ENCODE measurements around the gene FBXO46.

FBXO46 gene, protein sequence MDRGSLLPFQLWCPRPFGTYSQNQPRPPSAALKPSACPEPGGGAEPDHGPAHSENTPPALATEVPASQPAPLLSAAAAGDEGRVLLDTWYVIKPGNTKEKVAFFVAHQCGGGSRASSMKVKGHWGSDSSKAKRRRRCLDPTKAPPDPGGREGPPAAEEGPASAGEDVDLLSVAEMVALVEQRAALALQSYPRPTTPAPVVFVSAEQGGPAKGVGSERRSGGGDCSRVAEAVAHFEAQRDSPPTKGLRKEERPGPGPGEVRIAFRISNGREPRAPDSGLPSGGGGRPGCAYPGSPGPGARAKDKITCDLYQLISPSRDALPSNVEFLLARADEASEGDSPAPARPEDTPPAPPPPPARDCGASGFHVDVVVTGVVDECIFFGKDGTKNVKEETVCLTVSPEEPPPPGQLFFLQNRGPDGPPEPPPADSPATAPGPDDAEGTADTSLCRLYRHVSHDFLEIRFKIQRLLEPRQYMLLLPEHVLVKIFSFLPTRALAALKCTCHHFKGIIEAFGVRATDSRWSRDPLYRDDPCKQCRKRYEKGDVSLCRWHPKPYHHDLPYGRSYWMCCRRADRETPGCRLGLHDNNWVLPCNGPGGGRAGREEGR

DNA sequence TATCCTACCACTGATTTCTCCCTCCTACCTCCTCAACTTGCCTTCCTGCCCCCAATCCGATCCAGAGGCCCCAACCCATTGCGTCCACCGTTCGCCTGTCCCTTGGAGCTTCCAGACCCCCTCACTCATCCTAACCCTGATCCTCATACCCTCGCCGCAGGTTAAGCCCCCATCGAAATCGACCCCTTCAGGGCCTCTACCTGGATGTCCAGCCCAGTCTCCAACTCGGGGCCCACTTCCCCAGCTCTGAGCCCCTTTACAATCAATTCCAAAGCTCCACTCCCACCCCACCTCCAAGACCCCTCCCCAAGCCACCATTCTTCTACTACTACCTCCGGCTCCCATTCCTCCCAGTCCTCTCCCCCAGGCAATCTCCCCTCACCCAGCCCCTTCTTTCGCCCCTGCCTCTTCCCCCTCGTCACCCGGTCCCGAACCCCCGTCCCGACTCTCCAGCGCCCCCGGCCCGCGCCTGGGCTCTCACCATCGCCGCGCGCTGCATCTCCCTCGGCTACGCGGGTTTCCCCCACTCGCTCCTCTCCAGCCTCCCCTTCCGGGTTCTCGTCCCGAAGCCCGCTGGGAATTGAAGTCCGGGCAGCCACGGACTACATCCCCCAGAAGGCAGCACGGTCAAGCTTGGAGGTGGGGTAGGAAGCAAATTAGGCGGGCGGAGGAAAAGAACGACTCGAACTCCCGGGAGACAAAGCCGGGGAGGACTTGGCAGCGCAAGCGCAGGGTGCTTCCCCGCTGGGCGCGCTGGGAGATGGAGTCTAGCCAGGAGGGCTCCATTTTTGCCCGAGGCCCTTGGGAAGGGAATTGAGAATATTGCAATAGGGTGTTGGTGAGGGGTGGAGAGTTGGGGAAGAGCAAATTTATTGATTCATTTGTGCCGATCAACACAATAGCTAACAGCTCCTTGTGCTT lies at the start of gene FBXO46:
Gene FBXO46 (minus strand): TSS at position 529 of the 921 bp plus-strand sequence. CDS start 17,401 bp downstream, outside the sequence.
- DNase-seq = peak; percentile 97

DNA sequence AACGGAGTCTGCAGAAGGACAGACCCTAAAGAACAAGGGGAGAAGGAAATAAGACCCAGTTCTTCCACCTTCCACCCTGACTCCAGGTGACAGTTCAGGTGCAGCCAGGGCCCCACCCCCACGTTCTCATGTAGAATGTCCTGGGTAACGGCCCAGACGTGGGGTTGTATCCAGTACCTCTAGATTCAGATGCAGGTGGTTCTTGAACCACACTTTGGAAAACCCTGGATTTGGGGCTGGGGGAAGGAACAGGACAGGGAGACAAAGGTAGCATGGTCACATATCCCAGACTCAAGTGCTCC lies 49.4 kb upstream of the FBXO46 start:
- DNase-seq = no peak

DNA sequence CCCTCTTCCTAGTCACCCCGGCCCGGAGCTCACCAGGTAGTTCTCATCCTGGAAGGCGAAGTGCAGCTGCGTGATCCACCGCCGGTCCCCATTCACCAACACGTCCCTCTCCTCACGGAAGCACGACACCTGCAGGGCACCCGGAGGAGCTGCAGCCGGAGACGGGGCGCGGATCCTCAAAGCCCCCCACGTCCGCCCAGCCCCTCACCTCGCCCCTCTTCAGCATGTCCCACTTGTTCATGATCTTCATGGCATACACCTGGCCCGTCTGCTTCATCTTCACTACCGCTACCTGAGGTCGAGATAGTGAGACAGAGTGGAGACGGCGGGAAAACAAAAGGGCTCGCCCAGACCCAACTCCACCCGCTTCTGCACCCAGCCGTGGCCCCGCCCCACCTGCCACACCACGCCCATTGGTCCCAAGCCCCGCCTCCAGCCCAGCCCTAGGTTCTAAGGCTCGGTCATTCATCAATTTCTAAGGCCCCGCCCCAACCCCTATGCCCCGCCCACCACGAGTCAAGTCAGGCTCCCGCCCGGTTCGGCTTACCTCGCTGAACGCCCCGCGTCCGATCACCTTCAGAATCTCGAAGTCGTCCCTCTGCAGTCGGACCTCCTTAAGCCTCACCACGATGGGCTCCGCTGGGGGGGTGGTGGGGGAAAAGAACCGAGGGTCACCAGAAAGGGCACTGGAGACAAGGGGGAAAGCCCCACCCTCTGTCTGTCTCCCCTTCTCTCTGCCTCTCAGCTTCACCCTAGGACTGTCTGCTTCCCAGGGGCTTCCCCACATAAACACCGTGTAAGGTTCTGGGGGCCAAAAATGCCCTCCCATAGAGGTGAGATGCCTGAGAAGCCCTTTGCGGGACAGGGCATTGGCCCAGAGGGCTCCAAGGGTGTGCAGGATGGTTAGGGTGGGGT lies 48.8 kb upstream of the FBXO46 start:
- DNase-seq = peak; percentile 97

DNA sequence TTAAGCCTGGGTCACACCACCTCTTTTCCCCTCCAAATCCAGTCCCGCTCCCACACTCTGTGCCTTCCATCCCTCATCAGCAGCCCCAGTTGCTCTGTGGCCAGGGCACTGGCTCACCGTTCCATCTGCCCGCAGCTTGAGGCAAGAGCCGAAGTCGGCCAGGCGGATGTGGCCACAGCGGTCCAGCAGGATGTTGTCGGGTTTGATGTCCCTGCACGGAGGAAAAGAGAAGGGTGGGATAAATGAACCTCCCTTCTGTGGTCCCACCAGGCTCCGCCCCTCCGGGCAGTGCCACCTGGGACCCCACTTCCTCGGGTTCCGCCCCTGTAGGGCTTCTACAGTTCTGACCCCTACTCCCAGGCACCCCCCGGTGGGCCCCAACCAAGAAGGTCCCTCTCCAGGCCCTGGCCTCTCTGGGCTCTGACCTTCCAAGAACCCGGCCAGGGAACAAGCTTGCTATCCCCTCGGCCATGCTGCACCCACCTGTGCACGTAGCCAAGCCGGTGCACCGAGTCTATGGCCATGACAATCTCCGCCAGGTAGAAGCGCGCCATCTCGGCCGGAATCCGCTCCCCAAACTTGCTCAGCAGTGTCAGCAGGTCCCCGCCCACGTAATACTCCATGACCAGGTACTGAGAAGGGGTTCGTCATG lies 47.4 kb upstream of the FBXO46 start:
- DNase-seq = no peak

DNA sequence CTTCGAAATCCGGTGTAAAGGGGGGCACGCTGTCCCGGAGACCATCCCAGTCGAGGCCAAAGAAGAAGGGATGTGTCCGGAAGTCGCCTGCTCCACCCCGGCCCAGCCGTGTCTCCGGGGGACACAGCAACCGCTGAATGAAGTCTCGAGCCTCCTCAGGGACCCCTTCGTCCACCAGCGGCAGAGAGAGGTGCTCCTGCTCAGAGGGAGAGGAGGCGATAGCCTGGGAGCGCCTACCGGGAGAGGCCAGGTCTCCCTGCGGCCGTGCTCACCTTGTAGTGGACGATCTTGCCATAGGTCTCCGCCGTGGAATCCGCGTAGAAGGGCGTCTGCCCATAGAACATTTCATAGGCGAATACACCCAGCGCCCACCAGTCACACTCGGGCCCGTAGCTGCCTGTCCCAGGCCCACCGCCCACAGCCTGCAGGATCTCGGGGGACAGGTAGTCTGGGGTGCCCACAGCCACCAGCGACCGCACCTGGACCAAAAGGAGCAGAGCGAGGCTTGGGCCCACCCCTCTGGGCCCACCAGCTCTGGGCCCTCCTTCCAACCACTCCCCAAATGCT lies 46.8 kb upstream of the FBXO46 start:
- DNase-seq = no peak

DNA sequence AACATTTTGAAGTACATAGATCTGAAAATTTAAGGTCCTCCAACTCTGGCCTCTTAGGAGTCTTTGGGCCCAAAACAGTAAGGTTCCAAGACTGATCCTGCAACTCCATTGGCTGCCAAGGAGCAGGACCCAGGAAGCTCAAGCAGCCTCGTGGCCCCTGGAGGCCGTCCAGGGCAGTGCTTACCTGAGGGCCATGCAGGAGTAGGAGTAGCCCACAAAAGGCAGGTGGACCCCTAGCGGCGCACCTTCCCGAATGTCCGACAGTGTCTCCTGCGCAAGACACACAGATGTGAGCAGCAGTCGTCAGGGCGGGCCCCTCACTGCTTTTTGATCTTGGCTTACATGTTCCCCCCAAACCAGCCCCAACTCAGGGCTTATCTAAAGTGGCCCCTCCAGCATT lies 44.1 kb upstream of the FBXO46 start:
- no peak for DNase-seq

DNA sequence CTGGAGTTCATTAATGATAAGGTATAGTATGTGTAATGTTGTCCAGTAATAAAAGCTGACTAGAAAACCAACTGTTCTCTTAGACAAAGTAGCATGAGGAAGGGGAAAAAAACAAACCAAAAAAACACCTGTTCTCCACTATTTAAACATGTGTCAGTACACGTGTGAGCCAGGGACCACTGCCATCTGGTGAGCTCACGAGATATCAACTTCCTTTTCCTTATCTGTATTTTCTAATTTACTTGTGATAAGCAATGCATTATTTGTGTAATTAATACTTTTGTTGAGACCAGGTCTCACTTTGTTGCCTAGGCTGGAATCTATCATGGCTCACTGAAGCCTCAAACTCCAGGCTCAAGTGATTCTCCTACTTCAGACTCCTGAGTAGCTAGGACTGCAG lies 42.7 kb upstream of the FBXO46 start:
- DNase-seq = no peak

DNA sequence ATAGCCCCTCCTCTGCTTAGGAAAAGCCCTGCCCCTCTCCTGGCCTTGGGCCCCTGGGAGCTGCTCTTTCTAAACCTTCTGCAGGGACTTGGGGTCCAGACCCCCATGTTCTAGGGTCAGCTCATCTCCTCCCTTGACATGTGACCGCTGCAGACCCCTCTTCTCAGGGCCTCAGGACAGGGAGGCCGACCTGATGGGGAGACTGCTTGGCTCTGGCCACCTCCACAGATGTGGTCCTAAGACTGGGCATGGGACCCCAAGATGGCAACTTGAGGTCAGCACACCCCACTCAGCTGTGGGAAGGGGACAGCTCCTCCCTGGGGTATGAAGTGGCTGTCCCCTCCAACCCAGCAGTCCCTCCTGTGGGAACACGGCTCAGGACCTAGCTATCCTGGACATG lies 42.2 kb upstream of the FBXO46 start:
- DNase-seq = no peak

DNA sequence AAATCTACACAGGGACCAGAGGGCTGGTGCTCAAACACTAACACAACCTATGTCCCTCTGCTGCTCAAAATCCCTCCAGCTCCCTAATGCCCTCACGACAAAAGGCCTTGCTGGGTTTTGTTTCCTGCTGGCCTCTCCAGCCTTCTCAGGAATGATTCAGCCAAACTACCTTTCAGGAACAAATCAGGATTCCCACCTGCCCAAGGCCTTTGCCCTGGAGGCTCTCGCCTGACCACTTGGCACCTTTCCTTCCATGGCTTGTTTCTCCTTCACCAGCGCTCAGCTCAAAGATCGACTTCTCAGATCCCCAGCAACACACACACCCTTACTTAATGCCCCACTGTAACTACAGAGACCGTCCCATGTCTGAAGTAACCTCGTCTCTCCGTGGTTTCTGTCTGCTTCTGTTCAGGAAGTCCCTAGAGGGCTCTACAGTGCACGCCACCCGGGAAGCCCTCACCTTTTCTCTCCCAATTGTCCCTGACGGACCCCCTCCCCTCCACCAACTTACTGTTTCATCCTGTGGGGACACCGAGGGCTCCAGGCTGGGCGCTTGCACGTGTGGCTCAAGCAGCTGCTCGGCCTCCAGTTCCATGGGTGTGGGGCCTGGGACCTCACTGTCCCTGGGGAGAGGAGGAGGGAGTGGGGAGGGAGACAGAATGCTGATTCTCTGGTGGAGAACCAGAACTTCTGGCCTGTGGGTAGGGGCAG lies 41.6 kb upstream of the FBXO46 start:
- no peak for DNase-seq

DNA sequence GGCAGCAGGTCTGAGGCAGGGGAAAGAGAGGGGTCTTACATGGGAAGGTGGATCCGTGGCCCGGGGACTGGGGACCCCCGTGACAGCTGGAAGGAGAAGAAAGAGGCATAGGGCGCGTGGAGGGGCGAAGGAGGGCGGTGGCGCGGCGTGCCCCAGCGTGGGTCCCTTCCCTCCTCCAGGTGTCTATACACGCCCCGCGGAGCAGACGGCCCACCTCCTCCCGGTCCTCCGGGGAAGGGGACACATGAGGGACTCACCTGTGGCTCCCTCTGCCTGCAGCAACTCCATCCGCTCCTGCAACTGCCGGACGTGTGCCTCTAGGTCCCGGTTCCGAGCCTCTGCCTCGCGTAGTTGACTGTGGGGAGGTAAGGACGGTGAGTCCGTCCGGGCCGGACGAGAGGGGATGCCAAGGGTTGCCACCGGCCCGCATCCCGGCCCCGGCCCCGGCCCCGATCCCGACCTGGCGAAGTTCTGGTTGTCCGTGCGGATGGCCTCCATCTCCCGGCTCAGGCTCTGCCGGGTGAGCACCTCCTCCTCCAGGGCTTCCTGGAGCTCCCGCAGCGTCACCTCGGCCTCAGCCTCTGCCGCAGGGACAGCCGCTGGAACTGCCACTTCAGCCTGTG lies 40.7 kb upstream of the FBXO46 start:
- DNase-seq = no peak

DNA sequence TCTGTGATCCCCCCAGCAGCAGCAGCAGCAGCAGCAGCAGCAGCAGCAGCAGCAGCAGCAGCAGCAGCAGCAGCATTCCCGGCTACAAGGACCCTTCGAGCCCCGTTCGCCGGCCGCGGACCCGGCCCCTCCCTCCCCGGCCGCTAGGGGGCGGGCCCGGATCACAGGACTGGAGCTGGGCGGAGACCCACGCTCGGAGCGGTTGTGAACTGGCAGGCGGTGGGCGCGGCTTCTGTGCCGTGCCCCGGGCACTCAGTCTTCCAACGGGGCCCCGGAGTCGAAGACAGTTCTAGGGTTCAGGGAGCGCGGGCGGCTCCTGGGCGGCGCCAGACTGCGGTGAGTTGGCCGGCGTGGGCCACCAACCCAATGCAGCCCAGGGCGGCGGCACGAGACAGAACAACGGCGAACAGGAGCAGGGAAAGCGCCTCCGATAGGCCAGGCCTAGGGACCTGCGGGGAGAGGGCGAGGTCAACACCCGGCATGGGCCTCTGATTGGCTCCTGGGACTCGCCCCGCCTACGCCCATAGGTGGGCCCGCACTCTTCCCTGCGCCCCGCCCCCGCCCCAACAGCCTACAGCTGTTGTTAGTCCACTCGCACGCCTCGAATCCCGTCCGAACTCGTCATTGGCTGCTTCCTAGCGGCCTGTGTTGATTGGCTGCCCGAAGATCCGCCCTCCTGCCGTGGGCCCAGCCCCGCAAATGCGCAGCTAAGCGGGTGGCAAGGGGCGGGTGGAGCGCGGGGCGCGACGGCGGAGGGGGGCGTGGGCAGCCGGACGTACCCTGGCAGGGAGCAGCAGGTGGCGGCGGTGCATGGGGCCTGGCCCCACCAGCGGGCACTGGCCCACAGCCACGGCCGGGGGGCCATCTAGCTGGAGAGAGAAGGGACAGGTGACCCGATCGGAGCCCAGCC lies 39.8 kb upstream of the FBXO46 start:
- peak; percentile 93 for DNase-seq

DNA sequence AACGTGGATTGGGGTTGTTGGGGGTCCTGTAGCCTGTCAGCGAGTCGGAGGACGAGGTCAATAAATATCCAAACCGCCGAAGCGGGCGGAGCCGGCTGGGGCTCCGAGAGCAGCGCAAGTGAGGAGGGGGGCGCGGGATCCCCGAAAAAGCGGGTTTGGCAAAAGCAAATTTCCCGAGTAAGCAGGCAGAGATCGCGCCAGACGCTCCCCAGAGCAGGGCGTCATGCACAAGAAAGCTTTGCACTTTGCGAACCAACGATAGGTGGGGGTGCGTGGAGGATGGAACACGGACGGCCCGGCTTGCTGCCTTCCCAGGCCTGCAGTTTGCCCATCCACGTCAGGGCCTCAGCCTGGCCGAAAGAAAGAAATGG lies 39.1 kb upstream of the FBXO46 start:
- DNase-seq = peak; percentile 62

DNA sequence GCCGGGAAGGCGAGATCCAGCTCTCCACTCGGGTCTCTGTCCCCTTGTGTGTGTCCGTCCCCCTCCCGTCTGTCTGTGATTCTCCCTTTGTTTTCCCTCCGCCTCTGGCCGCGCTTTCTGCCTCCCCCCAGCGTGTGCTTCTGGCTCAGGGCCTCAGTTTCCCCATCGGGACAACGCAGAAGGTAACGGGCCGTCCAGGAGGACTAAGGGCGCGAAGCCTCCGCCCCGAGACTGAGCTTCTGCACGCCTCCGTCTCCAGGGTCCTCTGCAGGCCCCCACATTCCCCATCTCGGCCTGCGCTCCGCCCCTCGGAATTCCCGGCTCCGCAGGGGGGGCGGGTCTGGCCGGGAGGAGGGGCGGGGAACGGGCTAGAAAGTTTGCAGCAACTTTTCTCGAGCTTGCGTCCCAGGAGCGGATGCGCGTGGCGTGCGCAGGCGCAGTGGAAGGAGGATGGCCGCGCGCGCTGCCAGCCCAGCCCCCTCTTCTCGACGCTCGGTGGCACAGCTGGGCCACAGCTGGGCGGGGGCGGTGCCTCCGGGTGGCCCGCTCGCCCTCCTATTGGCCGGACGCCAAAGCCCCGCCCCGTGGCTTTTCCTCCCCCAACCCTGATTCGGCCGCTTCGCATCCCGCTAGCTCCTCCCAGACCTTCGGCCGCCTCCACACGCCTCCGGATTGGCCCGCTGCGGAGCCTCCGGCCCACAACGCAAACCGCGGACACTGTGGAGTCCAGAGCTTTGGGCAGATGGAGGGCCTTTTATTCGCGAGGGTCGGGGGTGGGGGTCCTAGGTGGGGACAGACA lies 38.5 kb upstream of the FBXO46 start, which contains the start of gene SIX5:
Gene SIX5 (minus strand): TSS at position 269 of the 799 bp plus-strand sequence. CDS start 408 bp downstream, outside the sequence.
- peak; percentile 98 for DNase-seq

DNA sequence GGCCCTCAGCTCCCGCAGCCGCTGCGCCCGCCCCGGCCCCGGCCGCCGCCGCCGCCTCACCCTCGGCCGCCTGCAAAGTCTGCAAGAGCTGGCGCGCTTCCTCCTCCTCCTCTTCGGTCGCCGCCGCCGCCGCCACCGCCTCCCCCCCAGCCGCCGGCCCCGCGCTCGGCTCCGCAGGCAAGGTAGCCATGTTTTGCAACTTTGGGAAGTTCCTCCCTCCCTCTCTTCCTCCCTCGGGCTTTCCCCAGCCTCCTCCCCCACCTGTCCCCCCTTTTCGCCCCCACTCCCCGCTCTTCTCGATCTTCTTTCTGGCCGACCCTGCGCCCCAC lies 37.9 kb upstream of the FBXO46 start:
- DNase-seq = peak; percentile 59

DNA sequence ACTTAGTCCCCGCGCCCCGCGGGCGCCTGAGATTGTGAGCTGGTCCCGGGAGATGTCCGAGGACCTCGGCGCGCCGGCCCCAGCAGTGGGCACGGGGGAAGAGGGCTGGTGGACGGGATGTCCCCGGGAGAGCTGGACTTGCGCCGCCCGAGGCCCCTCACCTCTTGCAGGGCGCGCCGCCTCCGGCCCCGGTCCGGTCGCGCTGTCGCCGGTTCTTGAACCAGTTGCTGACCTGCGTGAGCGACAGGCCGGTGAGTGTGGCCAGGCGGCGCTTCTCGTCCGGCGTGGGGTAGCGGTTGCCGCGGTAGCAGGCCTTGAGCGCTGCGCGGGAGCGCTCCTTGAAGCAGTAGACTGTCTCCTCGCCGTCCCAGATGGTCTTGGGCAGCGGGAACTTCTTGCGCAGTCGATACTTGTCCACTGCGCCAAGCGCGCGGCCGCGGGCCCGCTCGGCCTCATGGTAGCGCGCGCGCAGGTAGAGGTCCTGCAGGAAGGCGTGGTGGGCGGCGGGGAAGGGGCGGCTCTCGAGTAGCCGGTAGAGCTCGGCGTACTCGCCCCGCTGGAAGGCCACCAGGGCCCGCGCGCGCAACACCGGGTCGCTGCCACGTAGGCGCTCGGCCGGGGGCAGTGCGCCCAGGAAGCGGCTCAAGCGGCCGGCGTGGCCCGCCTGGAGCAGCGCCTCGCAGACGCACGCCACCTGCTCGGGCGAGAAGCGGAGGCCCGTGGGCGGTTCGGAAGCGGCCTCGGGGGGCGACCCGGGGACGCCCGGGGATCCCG lies 37.4 kb upstream of the FBXO46 start:
- DNase-seq = peak; percentile 32

DNA sequence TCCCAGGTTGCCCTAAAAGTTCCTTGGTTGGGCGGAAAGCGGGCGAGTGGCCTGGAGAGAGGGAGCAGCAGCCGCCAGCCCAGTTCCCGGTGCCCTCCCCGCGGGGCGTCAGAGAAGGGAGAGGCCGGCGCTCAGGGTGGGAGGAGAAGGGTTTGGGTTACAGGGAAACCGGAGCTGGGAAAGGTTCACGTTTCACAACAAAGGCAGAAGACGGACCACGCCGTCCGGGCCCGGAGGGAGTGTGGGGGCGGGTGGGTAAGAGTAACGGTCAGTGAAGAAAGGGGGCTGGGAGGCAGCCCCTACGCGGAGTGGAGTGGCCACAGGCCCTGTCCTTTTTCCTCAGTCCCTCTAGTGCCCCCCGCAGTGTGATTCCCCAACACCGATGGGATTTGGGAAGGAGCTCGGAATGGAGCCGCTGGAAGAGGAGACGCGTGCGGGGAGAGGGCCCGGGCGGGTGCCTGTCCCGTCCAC lies 36.7 kb upstream of the FBXO46 start:
- DNase-seq = no peak

DNA sequence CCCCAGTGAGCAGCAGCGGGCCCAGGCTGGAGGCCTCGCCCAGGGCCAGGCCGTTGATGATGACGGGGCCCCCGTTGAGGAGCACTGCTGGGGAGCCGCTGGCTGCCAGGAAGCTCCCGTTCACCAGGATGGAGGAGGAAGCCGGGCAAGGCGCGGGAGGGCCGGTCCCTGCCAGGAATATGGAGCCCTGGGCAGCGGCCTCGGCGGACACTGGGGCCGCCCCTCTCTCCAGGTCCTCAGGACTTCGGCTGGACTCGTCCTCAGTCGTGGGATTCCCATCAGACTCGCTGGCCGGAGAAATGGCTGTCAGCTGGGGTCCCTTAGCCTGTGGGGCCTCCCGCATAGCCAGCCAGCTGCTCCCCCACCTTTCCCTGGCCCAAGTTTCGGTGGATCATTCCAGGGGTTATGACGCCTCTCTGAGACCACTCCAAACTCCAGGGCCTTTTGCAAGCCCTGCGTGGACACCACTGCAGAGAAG lies 36.2 kb upstream of the FBXO46 start:
- DNase-seq = no peak

All from activated CD4-positive, alpha-beta T cell treated with anti-CD3 and anti-CD28 coated beads for 48 hours (primary cell).